HG02870 (cell line): Measurements from ENCODE around the gene TRPM8.
"Not testable (repeated sequence)": the region's sequence is repeated elsewhere in the genome, so short reads cannot be mapped to it uniquely, and the experiment has no call there.

ENCODE experiments used
- ATAC-seq: cut with Tn5 transposase; IDR thresholded peaks from one replicate; pipeline ENCODE4 v1.9.1; 2021; ENCODE audit warnings: mild to moderate bottlenecking, moderate library complexity; ENCODE audit not compliant: unreplicated experiment

Gene TRPM8

DNA sequence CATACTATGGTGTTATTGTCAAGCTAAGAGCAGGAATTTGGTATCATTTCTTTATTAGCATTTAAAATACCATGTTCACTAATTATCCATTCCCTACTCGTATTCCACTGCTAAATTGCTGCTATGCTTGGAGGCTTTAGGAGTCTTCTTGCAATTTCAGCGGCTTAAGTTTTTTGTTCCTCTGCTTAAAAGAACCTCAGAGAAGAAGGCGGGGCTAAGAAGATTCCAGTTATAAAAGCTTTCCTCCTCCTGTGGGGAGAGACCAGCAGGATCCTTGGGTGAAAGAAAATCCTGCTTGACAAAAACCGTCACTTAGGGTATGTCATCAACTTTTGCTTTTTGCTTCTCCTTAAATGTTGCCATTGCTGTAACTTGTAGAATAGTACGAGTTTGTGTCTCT lies at the start of gene TRPM8:
Gene TRPM8, plus strand, starts transcription at position 258 of the 400 bp plus-strand sequence. CDS start 9,165 bp downstream, outside the sequence.
- no peak for ATAC-seq

DNA sequence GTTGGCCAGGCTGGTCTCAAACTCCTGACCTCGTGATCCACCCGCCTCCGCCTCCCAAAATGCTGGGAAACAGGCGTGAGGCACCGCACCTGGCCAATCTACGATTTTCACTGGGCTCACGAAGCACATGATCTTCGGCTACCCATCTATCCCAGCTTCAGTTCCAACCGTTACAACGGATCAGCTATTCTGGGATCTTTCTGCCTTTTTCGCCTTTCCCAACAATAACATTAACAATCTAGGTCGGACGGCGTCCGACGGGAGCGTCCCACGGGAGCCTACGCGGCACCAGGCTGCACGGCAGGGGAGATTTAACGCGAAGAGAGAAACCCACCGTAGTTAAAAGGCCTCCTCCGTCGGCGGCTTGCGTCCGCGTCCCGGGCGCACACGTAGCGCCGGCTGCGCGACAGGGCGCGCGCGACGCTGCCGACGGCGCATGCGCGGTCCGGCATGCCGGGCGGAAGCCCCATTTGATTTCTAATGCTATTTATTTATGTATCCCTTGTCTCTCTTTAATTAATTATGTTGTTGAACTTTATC lies 49.1 kb upstream of the TRPM8 start, which contains the start of gene MSL3B:
Gene MSL3B, minus strand, starts transcription at position 394 of the 540 bp plus-strand sequence.
- no peak for ATAC-seq

DNA sequence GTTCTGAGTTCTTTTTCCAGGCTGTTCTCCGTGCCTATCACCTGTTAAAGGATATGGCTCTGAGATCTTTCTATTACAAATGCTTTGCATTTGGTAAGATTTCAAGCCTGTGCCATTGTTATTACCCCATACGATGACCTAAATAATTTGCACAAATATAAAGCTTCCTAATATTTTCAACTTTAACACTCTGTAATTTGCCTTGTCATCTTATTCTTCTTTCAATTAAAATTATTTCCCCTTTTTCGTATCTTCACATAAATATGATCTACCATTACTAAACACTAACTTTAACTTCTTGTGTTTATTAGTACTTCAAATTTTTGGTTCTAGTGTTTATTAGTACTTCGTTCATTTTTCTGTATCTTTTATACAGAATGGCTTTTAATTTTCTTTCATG lies 45.7 kb upstream of the TRPM8 start:
- no peak for ATAC-seq

DNA sequence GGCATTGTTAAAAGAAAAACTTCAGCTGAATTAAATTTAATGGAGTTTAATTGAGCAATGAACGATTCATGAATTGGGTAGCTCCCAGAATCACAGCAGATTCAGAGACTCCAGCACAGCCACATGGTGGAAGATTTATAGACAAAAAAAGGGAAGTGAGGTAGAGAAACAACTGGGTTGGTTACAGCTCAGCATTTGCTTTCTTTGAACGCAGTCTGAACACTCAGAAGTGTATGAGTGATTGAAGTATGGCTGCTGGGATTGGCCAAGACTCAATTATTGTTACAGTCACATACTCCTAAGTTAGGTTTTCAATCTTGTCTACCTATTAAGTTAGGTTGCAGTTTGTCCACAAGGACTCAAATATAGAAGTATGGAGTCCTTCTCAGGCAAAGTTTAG lies 45.0 kb upstream of the TRPM8 start:
- ATAC-seq, result not testable (repeated sequence)

DNA sequence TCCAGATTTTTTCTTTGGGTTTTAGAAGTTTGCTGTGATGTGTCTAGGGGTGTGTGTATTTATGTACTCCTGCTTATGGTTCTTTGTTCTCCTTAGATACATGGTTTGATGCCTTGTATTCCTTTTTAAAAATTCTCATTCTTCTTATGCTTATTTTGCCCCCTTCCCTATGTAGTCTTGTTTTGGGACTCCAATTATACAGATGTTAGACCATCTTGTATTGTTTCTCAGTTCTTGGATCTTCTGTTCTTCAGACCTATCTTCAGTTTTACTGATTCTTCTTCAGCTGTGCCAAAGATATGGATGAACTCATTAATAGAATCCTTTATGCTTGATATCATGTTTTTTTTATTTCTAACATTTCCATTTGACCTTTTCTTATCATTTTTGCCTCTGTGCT lies 34.8 kb upstream of the TRPM8 start:
- ATAC-seq, result no peak

DNA sequence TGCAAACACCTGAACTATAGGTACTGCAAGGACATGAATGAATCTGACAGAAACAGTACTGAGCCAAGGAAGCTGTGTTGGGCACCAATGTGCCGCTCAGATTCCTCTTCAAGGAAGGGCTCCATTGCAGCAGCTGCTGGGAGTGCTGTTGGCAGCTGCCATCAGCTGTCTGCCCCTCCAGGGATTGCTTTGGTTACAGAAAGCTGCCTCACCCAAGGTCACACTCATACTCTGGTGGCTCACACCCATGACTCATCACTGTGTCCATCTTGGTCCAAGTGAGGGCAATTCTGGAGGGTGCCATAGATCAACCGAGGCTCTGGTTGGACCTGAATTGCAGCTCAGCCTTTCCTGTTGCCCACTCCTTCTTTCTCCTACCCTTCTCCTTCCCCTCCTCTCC lies 24.4 kb upstream of the TRPM8 start:
- no peak for ATAC-seq

DNA sequence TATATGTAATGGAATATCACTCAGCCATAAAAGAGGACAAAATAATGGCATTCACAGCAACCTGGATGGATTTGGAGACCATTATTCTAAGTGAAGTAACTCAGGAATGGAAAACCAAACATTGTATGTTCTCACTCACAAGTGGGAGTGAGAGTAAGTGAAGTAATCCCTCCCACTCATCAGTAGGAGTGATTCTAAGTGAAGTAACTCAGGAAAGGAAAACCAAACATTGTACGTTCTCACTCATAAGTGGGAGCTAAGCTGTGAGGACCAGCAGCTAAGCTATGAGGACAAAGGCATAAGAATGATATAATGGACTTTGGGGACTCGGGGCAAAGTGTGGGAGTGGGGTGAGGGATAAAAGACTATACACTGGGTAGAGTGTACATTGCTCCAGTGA lies 20.9 kb upstream of the TRPM8 start:
- not testable (repeated sequence) for ATAC-seq

DNA sequence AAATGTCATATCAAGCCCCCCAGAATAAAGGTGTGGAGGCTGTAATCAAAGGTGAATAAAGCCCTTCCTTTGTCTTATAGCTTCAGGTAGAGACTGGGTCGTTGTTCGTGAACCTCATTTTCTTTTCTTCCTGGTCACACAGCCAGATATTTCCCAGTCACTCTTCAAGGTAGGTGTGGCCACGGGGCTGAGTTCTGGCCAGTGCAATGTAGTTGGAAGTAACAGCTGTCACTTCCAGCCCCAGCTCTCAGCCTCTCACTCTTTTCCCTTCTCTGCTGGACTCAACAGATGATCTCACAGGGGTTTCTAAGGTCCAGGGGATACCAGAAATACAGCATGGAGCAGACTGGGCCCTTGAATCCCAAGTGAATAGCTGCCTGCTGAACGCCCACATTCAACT lies 15.8 kb upstream of the TRPM8 start:
- no peak for ATAC-seq

DNA sequence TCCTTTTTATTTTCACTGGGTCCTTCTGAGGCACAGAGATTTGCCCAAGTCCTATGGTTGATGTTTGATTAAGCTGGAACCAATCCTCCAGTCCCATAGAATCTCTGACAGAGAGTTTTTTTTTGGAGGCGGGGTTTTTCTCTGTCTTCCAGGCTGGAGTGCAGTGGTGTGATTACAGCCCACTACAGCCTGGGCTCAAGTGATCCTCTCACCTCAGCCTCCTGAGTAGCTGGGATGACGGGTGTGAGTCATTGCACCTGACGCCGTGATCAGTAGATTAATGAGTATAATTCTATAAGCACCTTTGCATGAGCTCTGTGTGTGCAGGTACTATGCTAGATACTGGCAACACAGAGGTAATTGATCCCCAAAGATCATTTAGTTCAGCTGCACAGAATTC lies 15.3 kb upstream of the TRPM8 start:
- ATAC-seq, result no peak

DNA sequence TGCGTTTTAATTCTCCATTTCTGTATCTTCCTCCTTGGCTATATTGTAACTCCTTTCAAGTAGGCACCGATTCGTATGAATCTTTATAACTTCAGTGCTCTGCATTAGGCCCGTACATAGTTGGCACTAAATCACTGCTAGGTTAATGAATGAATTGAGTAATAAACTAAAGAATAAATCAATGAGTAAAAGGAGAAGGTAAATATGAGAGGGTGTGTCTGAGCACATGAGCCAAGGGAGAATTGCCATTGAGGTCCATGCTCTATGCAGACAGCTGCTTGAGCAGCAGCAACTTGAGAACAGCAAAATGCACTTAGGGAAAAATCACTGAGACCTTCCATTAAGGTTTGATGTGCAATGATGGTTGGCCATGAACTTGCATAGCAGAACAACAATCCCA lies 11.2 kb upstream of the TRPM8 start:
- ATAC-seq, result no peak

DNA sequence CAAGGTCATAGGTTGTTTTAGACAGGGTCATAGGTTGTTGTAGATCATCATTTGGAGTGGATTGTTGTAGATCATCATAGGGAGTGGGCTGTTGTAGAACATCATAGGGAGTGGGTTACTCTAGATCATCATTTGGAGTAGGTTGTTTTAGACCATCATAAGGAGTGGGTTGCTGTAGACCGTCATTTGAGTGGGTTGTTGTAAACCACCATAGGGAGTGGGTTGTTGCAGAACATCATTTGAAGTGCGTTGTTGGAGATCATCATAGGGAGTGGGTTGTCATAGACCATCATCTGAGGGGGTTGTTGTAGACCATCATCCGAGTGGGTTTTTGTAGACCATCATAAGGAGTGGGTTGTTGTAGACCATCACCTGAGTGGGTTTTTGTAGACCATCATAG lies 9.5 kb upstream of the TRPM8 start:
- no peak for ATAC-seq

DNA sequence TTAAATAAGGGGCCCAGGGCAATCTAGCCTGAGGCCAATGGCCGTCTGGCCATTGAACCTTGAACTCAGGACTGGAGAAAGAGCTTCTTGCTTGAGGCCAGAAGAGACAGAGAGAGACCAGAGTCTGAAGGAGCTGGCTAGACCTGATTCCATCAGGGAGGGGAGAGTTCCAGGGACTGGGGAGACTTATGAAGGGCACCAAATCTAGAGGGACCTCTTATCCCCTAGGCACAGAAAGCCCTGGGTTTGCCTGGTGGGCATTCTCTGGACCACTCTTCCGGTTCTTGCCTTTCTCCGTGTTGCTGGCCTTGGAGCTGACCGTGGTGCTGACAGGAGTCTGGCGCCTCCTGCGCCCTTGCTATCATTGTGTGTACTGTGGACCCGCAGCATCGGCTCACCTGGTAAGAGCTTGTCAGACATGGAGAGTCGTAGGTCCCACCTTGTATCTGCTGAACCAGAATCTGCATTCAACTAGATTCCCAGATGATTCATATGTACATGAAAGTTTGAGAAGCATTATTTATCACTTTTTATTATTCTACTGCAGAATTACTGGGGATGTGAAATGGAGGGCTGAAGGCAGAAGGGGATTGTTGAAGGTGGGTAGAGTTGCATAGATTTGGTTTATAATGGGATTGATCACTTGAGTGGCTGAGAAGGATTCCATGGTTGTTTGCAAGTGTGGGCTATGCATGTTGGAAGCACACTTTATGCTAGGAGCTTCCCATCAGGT lies 4.3 kb upstream of the TRPM8 start:
- no peak for ATAC-seq

DNA sequence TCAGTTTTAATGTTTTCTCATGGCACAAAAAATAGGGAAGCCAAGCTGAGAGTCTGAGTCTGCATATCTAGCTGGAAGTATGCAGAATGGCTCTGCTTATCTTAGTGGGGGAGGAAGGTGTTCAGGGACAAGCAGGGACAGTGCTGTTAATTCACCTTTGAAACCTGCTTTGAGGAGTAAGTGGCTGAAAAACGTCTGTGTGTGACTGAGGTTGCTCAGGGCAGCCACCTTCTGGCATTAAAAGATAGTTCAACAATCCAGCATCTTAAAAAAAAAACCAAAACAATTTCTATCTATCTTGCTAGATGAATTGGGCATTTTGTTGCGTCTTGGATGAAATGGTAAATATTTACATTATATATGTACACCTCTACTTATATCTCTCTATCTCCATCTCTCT lies 2.0 kb upstream of the TRPM8 start:
- ATAC-seq, result no peak

DNA sequence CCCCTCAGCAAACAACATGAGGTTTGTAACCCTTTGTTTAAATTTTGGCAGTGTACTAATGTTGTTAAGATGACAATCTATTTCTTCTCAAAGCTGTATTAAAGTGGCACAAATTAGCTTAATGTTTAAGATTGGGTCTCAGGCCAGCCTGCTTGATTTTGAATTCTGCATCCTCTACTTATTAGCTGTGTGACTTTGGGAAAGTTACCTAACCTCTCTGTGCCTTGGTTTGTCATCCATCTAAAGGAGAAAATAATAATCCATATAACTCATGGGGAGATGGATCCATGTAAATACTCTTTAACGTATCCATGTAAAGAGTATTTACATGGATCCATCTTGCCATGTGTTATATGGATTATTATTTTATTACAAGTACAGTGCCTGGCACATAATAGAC lies 2.1 kb downstream of the TRPM8 start:
- ATAC-seq, result no peak

DNA sequence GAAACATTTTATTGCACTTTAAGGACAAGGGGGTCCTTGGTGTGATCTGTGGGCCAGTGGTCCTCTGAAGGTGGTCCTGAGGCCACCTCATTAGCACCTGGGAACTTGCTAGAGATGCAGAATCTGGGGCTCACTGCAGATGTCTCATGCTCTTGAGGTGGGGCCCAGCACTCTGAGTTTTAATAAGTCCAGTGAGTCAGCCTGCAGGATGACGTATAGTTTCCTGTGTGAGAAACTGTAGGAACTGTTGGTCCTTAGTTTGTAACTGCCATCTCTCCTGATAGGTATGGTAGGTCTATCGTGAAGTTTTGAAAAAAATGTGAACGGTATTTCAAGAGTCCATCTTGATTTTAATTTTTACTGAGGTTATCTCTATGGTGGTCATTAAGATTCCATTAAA lies 2.8 kb downstream of the TRPM8 start:
- no peak for ATAC-seq

DNA sequence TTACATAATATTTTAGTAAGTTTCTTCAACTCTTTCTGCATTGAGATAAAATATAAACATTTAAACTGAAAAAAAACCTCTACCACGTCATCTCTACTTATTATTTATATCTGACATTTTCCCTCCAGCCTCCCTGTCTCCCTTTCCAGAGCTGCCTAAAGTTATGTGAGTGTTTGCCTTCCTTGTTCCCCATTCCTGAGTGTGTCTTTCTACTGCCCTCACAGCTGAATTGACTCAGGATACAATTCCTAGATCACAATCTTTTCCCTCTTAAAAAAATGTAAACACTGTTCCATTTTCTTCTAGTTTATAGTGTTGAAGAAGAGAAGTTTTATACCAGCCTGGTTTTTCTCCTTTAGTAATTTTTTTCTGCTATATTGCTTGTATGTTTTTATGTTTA lies 5.3 kb downstream of the TRPM8 start:
- no peak for ATAC-seq

DNA sequence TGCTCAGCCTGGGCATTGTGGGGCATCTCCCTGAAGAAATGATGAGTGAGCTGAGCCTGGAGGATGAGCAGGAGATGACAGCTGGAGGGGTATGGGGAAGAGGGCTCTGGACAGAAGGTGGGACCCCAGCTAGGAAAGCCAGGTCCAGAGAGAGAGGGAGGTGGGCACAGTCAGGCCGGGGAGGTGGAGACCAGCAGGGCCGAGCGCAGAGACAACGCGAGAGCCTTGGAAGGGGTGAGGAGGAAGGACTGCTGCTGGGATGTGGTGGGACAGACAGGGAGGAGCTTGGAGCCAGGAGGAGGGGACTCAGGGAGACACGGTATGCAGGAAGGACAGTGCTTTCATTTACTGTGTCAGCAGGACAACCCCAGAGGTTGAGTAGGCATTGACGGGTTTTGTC lies 8.2 kb downstream of the TRPM8 start:
- ATAC-seq, result no peak

DNA sequence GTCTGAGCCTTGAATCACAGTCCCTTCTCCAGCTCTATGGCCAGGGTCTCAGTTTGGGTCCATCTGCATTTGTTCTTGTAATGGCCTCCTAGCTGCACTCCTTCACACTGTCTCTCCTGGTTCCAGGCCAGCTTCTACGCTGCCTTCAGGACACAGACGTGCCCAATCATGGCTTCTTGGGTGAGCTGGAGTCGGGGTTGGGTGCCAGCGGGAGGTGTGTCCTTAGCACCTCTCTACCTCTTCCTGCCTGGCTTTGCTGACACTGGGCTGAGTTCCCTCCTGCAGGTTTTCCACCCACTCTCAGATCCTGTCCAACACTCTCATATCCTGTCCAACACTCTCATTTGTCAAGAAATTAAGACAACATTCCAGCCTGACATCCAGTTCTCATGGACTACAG lies 9.6 kb downstream of the TRPM8 start:
- no peak for ATAC-seq

DNA sequence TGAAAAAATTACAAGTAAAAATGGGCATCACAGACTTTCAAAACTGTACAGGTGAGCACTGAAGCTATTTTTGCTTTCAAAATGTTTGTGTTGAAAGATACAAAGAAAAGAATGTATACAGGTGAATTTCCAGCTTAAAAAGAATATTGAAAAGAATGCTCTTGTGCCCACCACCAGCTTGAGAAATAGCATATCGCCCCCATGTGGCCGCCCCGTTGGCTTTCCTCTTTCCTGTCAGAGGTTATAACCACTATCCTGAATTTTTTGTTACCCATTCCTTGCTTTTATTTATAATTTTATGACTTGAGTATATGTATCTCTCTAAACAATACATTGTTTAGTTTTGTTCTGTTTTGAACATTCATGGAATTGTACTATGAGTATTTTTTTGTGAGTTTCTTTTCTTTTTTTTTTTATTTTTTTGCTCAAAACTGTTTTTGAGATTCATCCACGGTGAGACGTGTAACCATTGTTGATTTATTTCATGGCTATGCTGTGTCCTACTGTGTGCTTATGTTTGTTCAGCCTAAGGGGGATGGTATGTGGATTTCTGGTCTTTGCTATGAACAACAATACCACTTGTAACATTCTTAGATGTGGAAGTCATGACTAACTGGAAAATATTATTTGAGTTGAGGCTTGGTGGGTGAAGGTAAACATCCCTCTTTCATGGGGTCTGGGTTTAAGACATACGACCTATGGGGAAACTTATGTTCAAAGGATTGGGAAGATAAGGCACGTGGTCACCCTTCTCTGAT lies 11.6 kb downstream of the TRPM8 start:
- ATAC-seq, result no peak

DNA sequence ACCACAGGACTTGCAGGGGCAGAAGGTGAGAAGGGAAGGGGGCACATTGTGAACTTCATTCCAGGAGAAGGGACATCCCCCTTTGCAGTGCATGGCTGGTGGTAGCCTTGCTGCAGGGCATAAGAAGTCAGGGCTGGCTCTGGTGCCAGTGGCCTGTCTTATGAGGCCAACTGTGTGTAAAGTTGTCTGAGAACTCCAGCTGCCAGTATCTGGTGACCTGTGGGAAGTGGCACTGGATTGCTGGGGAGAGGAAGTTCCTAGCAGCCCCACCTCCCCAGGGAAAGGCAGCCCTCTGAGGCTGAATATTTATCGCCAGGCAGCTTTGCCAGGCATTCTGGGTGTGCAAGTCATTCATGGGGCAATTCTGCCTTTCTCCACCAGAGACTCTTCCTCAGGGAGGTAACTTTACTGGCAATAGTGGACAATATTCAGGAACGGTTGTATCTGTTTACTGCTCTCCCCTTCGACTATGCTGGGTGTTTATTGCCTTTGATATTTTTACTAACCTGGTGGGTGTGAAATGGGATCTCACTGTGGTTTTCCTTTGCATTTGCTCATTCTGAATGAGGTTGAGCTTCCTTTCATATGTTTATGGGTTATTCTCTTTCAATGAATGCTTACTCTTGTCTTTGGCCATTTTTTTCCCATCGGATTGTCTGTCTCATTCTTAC lies 12.3 kb downstream of the TRPM8 start:
- ATAC-seq, result no peak

DNA sequence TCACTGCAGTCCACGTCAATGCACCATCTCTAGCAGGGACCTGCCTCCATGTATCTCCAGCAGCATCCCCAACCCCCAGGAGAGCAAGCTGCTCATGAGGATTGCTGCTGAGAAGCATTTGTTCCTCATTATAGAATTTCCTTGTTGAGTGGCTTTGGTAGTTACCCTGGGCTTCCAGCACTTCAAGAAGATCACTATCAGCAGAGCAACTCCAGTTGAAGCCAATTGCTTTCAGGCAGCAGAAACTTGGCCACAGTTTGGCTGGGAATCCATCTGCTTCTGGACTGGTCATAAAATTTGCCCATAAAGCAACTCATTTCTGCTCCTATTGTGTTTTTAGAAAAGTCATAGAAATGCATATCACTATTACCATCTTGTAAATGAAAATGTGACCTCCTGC lies 17.4 kb downstream of the TRPM8 start:
- no peak for ATAC-seq

DNA sequence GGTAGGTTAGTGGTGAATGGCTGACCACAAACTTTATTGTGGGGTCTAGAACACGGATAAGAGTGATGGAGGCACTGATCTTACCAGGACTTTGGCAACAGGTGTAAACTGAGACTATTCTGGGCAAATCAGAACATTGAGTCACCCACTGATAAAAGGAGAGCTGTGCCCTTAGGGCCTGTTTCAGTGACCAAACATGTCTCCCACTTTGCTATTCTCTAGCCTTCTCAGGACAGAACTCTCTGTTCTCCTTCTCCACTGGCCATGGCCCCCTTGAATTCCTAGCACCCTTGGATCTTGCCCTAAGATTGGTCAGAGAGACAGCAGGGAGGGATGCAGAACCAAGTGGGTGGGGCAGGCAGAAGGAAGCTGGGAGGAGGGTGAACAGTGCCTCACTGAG lies 18.3 kb downstream of the TRPM8 start:
- no peak for ATAC-seq
